Measurements from ENCODE around the gene HAUS1. TPM values are rescaled to one million over a fixed set of nuclear protein-coding genes. Genes with fewer than 3 reads are reported as not detected.

Gene HAUS1
- total and polyA plus RNA-seq, 2 of the 8 experiments (the other 6 are each of a cell fraction or from before 2014, with no cell fraction given), result 104 TPM

DNA sequence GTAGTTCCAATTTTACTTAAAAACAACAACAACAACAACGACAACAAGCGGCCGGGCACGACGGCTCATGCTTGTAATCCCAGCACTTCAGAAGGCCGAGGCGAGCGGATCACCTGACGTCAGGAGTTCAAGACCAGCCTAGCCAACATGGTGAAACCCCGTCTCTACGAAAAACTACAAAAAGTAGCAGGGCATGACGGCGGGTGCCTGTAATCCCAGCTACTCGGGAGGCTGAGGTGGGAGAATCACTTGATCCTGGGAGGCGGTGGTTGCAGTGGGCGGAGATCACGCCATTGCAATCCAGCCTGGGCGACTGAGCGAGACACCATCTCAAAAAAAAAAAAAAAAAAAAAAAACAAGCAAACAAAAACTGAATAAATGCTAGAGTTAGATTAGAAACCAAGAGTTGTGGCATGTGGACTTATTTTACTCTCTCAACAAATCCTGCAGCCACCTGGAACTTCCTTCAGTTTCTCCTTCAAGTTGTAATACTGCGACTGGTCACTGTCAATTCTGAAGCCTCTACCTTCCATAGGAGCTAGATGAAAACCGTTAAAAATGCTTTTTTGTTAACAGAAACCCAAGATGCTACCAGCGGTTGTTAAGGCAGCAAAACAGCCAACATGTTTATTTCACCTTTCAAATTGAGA lies 7.4 kb upstream of the HAUS1 start (continued):
- TF ChIP-seq, protein P1, sequence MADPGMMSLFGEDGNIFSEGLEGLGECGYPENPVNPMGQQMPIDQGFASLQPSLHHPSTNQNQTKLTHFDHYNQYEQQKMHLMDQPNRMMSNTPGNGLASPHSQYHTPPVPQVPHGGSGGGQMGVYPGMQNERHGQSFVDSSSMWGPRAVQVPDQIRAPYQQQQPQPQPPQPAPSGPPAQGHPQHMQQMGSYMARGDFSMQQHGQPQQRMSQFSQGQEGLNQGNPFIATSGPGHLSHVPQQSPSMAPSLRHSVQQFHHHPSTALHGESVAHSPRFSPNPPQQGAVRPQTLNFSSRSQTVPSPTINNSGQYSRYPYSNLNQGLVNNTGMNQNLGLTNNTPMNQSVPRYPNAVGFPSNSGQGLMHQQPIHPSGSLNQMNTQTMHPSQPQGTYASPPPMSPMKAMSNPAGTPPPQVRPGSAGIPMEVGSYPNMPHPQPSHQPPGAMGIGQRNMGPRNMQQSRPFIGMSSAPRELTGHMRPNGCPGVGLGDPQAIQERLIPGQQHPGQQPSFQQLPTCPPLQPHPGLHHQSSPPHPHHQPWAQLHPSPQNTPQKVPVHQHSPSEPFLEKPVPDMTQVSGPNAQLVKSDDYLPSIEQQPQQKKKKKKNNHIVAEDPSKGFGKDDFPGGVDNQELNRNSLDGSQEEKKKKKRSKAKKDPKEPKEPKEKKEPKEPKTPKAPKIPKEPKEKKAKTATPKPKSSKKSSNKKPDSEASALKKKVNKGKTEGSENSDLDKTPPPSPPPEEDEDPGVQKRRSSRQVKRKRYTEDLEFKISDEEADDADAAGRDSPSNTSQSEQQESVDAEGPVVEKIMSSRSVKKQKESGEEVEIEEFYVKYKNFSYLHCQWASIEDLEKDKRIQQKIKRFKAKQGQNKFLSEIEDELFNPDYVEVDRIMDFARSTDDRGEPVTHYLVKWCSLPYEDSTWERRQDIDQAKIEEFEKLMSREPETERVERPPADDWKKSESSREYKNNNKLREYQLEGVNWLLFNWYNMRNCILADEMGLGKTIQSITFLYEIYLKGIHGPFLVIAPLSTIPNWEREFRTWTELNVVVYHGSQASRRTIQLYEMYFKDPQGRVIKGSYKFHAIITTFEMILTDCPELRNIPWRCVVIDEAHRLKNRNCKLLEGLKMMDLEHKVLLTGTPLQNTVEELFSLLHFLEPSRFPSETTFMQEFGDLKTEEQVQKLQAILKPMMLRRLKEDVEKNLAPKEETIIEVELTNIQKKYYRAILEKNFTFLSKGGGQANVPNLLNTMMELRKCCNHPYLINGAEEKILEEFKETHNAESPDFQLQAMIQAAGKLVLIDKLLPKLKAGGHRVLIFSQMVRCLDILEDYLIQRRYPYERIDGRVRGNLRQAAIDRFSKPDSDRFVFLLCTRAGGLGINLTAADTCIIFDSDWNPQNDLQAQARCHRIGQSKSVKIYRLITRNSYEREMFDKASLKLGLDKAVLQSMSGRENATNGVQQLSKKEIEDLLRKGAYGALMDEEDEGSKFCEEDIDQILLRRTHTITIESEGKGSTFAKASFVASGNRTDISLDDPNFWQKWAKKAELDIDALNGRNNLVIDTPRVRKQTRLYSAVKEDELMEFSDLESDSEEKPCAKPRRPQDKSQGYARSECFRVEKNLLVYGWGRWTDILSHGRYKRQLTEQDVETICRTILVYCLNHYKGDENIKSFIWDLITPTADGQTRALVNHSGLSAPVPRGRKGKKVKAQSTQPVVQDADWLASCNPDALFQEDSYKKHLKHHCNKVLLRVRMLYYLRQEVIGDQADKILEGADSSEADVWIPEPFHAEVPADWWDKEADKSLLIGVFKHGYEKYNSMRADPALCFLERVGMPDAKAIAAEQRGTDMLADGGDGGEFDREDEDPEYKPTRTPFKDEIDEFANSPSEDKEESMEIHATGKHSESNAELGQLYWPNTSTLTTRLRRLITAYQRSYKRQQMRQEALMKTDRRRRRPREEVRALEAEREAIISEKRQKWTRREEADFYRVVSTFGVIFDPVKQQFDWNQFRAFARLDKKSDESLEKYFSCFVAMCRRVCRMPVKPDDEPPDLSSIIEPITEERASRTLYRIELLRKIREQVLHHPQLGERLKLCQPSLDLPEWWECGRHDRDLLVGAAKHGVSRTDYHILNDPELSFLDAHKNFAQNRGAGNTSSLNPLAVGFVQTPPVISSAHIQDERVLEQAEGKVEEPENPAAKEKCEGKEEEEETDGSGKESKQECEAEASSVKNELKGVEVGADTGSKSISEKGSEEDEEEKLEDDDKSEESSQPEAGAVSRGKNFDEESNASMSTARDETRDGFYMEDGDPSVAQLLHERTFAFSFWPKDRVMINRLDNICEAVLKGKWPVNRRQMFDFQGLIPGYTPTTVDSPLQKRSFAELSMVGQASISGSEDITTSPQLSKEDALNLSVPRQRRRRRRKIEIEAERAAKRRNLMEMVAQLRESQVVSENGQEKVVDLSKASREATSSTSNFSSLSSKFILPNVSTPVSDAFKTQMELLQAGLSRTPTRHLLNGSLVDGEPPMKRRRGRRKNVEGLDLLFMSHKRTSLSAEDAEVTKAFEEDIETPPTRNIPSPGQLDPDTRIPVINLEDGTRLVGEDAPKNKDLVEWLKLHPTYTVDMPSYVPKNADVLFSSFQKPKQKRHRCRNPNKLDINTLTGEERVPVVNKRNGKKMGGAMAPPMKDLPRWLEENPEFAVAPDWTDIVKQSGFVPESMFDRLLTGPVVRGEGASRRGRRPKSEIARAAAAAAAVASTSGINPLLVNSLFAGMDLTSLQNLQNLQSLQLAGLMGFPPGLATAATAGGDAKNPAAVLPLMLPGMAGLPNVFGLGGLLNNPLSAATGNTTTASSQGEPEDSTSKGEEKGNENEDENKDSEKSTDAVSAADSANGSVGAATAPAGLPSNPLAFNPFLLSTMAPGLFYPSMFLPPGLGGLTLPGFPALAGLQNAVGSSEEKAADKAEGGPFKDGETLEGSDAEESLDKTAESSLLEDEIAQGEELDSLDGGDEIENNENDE (IDR thresholded peaks at IDR 0.05; ENCODE audit: insufficient replicate concordance, low read length), result no peak
- TF ChIP-seq KDM1A (IDR thresholded peaks at IDR 0.05; ENCODE audit: borderline replicate concordance, low read length), result no peak
- no peak for TF ChIP-seq KDM4A (IDR thresholded peaks at IDR 0.05; ENCODE audit: low read depth, low read length, severe bottlenecking)
